RWPE1 (cell line): ENCODE data around the gene PRR7.

Experiments
- CTCF ChIA-PET: fragments of 350-600 bp; sonication (Branson Sonifier 250); formaldehyde crosslinking; extraction: SDS; loops from one replicate; lab custom pipeline; 2021; lab: Yijun Ruan, JAX
- POLR2A ChIA-PET: fragments of 400-600 bp; formaldehyde crosslinking; extraction: SDS; loops from one replicate; lab custom pipeline; 2020; ENCODE audit warnings: antibody characterized with exemption; ENCODE audit not compliant: low non-redundant PET; lab: Yijun Ruan, JAX
- DNase-seq: peaks from one replicate; pipeline ENCODE4 v3.0.0; 2012; ENCODE audit warnings: low spot score
- H3K27ac ChIP-seq: fragments of 450-650 bp; 2 replicates; pipeline ENCODE4 v1.5.1; 2017
- TF ChIP-seq, protein P1 (sequence below): fragments of 450-650 bp; conservative IDR thresholded peaks from 2 replicates; pipeline ENCODE4 v1.5.1; 2017; ENCODE audit warnings: low read depth, mild to moderate bottlenecking

Gene PRR7

DNA sequence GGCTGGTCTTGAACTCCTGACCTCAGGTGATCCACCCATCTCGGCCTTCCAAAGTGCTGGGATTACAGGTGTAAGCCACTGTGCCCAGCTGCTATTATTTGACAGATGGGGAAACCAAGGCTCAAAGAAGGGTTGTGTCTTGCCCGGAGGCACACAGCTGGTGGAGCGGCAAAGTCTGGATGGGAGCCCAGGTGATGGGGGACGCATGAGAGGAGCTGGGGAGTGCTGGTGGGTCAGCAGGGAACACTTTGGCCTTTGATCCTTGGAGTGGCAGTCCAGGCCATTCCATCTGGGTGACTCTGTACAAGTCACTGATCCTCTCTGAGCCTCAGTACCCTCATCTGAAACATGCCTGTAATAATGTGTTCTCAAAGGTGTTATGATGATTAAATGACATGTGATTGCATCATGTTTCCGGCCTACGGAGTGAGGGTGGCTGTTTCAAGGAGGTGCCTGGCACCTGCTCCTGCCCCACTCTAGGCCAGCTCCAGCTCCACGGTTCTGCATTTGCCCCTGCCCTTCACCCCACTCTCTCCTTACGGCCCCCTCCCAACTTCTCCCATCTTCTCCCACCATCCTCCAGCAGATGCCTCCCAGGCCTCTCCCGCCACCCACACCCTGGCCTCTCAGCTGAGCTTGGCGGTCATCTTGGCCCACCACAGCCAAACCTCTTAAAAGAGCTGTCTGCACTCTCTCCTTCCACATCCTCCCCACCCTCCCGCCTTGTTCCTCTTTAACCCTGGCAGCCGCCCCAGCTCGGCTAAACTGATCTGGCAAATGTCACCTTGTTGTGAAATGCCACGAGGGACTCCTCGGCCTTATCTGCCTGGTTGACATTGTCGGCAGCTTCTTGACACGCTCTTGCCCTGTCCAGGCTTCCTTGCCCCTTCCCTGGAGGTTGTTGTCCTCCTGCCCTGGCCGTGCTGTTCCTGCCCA lies 32.4 kb downstream of the PRR7 start:
- ChIA-PET CTCF (interaction anchor here (1.3 to 2.4 kb wide), 4 partner anchors 10 to 24 kb away, joined by 4 to 14 read pairs (median 7); no protein-coding TSS in a partner anchor), POLR2A (interaction anchor here (1.2 kb wide), 1 partner anchor 89 kb away, joined by 4 read pairs; no protein-coding TSS in a partner anchor)
- TF ChIP-seq, protein P1, sequence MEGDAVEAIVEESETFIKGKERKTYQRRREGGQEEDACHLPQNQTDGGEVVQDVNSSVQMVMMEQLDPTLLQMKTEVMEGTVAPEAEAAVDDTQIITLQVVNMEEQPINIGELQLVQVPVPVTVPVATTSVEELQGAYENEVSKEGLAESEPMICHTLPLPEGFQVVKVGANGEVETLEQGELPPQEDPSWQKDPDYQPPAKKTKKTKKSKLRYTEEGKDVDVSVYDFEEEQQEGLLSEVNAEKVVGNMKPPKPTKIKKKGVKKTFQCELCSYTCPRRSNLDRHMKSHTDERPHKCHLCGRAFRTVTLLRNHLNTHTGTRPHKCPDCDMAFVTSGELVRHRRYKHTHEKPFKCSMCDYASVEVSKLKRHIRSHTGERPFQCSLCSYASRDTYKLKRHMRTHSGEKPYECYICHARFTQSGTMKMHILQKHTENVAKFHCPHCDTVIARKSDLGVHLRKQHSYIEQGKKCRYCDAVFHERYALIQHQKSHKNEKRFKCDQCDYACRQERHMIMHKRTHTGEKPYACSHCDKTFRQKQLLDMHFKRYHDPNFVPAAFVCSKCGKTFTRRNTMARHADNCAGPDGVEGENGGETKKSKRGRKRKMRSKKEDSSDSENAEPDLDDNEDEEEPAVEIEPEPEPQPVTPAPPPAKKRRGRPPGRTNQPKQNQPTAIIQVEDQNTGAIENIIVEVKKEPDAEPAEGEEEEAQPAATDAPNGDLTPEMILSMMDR, result no peak
- DNase-seq, result no peak
- H3K27ac ChIP-seq, result peak overlapping the region; percentile 82

DNA sequence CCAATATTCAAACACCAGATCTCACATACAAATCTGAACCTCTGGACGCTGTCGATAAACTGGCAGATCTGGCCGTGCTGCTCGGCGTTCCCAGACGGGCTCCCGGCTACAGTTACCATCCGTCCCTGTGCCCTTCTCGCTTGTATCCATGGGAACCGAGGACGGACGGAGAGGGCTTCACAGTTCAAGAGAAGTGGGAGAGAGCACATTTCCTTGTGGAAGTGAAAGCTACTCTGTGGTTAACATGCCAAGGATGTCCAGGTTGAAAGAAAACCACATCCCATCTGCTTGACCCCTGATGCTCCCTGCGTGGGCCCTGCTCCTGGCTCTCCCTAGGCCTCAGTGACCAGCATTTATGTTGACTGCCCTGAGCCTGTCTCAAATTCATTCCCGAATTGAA lies 33.2 kb downstream of the PRR7 start:
- TF ChIP-seq, protein P1, result no peak
- ChIA-PET CTCF (interaction anchor here (0.6 to 2.4 kb wide), 3 partner anchors 12 to 53 kb away, joined by 3 to 14 read pairs (median 4); partner anchors contain the start of gene GRK6), POLR2A (interaction anchor here (0.7 kb wide), 2 partner anchors 17 to 54 kb away, joined by 3 to 5 read pairs; no protein-coding TSS in a partner anchor)
- H3K27ac ChIP-seq, result peak overlapping the region; percentile 82
- no peak for DNase-seq

DNA sequence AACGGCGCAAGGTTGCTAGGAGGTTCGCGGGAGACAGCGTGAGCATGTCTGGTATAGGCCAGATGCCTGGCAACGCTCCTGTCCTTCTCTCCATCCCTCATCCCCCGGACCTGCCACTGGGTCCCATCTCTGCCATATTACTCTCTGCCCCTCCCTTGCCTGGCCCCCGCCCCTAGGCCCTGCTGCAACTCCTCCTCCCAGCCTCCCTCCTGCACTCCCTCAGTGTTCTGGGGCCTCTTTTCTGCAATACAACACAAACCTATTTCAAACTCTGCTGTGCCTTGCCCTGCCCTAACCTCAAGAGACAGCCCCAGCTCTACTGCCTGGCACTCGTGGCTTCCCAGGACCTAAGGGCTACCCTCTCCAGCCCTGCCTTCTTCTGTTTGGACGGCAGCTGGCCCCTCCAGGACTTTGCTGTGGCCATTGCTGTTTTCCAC lies 35.8 kb downstream of the PRR7 start:
- TF ChIP-seq, protein P1, result no peak
- ChIA-PET POLR2A (no interaction called here), CTCF (interaction anchor here (1.1 kb wide), 1 partner anchor 13 kb away, joined by 3 read pairs; no protein-coding TSS in a partner anchor)
- peak overlapping the region; percentile 82 for H3K27ac ChIP-seq
- DNase-seq, result no peak

DNA sequence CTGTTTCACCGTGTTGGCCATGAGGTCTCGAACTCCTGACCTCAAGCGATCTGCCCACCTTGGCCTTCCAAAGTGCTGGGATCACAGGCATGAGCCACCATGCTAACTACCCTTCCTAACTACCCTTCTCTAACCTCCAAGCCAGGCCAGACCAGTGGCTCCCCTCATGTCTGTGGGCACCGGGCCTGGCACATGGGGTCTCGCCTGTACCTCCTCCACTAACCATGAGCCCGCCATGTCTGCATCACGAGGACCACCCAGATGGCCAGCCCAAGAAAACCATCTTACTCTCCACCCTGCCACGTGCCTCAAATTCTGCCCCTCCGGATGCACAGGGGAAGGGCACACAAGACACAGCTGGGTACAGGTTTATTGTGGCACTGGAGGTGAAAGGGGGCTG lies 36.4 kb downstream of the PRR7 start:
- CTCF ChIA-PET, result no interaction called here
- TF ChIP-seq, protein P1, result no peak
- H3K27ac ChIP-seq, result peak overlapping the region; percentile 82
- POLR2A ChIA-PET, result no interaction called here
- no peak for DNase-seq

DNA sequence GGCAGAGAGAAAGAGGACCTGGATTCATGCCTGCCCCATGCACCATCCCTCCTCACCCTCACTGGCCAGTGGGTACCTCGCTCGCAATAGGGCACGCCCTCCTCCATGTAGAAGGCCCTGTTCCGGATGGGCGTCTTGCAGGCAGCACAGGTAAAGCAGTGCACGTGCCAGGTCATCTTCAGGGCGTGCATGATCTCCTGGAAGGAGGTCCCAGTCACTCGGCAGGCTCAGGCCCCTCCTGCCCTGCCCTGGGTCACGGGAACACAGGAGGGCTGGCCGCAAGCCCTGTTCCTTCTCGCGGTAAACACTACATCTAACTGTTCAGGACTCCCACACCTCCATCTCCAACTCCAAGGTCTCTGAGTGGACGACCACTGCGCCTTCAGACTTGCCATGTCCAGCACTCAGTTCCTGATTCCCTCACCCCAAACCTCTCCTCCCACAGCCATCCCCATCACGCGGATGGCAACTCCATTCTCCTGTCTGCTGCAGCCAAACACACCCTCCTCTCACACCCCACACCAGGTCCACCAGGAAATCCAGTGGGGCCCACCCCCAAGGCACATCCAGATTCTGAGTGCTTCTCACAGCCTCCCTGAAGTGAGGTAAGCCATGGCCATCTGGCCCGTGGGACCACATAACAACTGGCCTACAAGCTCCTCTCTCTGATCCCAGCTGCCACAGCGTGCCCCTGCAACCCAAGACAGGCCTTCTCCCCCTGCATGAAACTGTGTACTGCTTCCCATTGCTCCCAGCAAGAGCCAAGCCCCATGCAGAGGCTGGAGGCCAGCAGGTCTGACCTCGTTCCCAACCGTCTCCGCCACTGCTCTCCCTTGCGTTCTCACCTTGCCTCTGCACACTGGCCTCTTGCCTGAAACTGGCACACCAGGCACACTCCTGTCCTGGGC lies 37.6 kb downstream of the PRR7 start:
- peak overlapping the region; percentile 82 for H3K27ac ChIP-seq
- DNase-seq, result no peak
- CTCF ChIA-PET, result no interaction called here
- TF ChIP-seq, protein P1, result no peak
- POLR2A ChIA-PET, result no interaction called here
